ENCODE data around the gene CDC25B.

CDC25B gene

GRCh38 chr20:3765171-3765882, 30.8 kb upstream of the CDC25B start:
- DNase-seq: no peak

- DNase-seq: no peak
Measured at GRCh38 chr20:3766422-3767109, 29.5 kb upstream of the CDC25B start.

- no peak for DNase-seq
Measured at GRCh38 chr20:3767110-3767426, 29.0 kb upstream of the CDC25B start.

GRCh38 chr20:3767427-3768341, 28.4 kb upstream of the CDC25B start, which contains the start of gene ADISSP:
Gene ADISSP, minus strand, starts transcription at chr20:3767753. Its CDS starts 7,653 bp downstream, at chr20:3760100.
- peak; percentile 97 for DNase-seq

- DNase-seq: peak; percentile 79
Measured at GRCh38 chr20:3768342-3769130, 27.6 kb upstream of the CDC25B start.

GRCh38 chr20:3771552-3772058, 24.5 kb upstream of the CDC25B start:
- no peak for DNase-seq

- no peak for DNase-seq
Measured at GRCh38 chr20:3775457-3776108, 20.5 kb upstream of the CDC25B start.

- DNase-seq: no peak
Measured at GRCh38 chr20:3777381-3777715, 18.8 kb upstream of the CDC25B start.

GRCh38 chr20:3777716-3778629, 18.1 kb upstream of the CDC25B start:
- peak; percentile 30 for DNase-seq

- no peak for DNase-seq
Measured at GRCh38 chr20:3778976-3779375, 17.1 kb upstream of the CDC25B start.

- DNase-seq: peak; percentile 71
Measured at GRCh38 chr20:3781153-3781910, 14.8 kb upstream of the CDC25B start, which contains the start of gene SPEF1. Gene SPEF1, minus strand, starts transcription at chr20:3781448. Its CDS starts 161 bp downstream, at chr20:3781287.

- no peak for DNase-seq
Measured at GRCh38 chr20:3782597-3782996, 13.5 kb upstream of the CDC25B start.

GRCh38 chr20:3783068-3783489, 13.0 kb upstream of the CDC25B start:
- DNase-seq: no peak

- no peak for DNase-seq
Measured at GRCh38 chr20:3783511-3784195, 12.5 kb upstream of the CDC25B start.

- no peak for DNase-seq
Measured at GRCh38 chr20:3784216-3784853, 11.8 kb upstream of the CDC25B start.

- DNase-seq: no peak
Measured at GRCh38 chr20:3784863-3785239, 11.3 kb upstream of the CDC25B start.

GRCh38 chr20:3785240-3786125, 10.6 kb upstream of the CDC25B start:
- DNase-seq: no peak

- peak; percentile 32 for DNase-seq
Measured at GRCh38 chr20:3786126-3786484, 10.0 kb upstream of the CDC25B start.
